Hepatocyte (in vitro differentiated cells): ENCODE results near the gene GGTLC1. TPM values are rescaled to one million over a fixed set of nuclear protein-coding genes. Genes with fewer than 3 reads are reported as not detected.

Experiments used
- DNase-seq: peaks from one replicate; pipeline ENCODE4 v3.0.0-alpha.2; 2016; ENCODE audit warnings: low spot score
- H2AFZ ChIP-seq: fragments of 200-600 bp; sonication (generic); 2 replicates; pipeline ENCODE4 v1.6.0; 2016; ENCODE audit warnings: antibody characterized with exemption, mild to moderate bottlenecking
- H3K27ac ChIP-seq: fragments of 200-600 bp; sonication (generic); 2 replicates; pipeline ENCODE4 v1.5.1; 2016; ENCODE audit warnings: mild to moderate bottlenecking
- H3K27me3 ChIP-seq: fragments of 200-600 bp; sonication (generic); 2 replicates; pipeline ENCODE4 v1.6.1; 2016
- H3K36me3 ChIP-seq: fragments of 200-600 bp; sonication (generic); replicated peaks from 2 replicates; pipeline ENCODE4 v1.5.1; 2016; ENCODE audit warnings: low read depth; ENCODE audit not compliant: insufficient read depth
- H3K4me1 ChIP-seq: fragments of 200-600 bp; sonication (generic); 2 replicates; pipeline ENCODE4 v1.5.1; 2016; ENCODE audit warnings: mild to moderate bottlenecking, moderate library complexity; ENCODE audit not compliant: insufficient read depth
- H3K4me2 ChIP-seq: fragments of 200-600 bp; sonication (generic); 2 replicates; pipeline ENCODE4 v1.6.0; 2016
- H3K4me3 ChIP-seq: fragments of 200-600 bp; sonication (generic); 2 replicates; pipeline ENCODE4 v1.5.1; 2016; ENCODE audit warnings: mild to moderate bottlenecking
- H3K79me2 ChIP-seq: fragments of 200-600 bp; sonication (generic); 2 replicates; pipeline ENCODE4 v1.6.0; 2017; ENCODE audit warnings: mild to moderate bottlenecking
- H3K9me2 ChIP-seq: fragments of 200-600 bp; sonication (generic); replicated peaks from 2 replicates; pipeline ENCODE4 v1.6.0; 2017; ENCODE audit warnings: mild to moderate bottlenecking; ENCODE audit not compliant: insufficient read depth
- H3K9me3 ChIP-seq: fragments of 200-600 bp; sonication (generic); 2 replicates; pipeline ENCODE4 v1.5.1; 2016; ENCODE audit warnings: low read depth, mild to moderate bottlenecking
- H4K20me1 ChIP-seq: fragments of 200-600 bp; sonication (generic); 2 replicates; pipeline ENCODE4 v1.6.0; 2016; ENCODE audit warnings: mild to moderate bottlenecking; ENCODE audit not compliant: insufficient read depth, poor library complexity, severe bottlenecking
- EZH2 ChIP-seq: fragments of 200-600 bp; sonication (generic); IDR thresholded peaks from 2 replicates; pipeline ENCODE4 v1.6.1; 2016; ENCODE audit warnings: antibody characterized with exemption, mild to moderate bottlenecking, borderline replicate concordance
- EZH2phosphoT487 ChIP-seq: fragments of 200-600 bp; sonication (generic); IDR thresholded peaks from one replicate; pipeline ENCODE4 v1.6.1; 2018; ENCODE audit warnings: antibody characterized with exemption, mild to moderate bottlenecking, low read depth, moderate library complexity; ENCODE audit not compliant: unreplicated experiment, severe bottlenecking
- WGBS: methylation state at CpG from one replicate; pipeline ENCODE4 v1.1.6; 2016; ENCODE audit warnings: low lambda C conversion rate; ENCODE audit errors: missing lambda C conversion rate; 5-methylcytosine and 5-hydroxymethylcytosine counted together
- polyA plus RNA-seq: library from polyadenylated mRNA; unstranded; fragments of >200 nt; fragmentation: Nextera tagmentation; extraction: Ambion mirVana; gene quantifications from 2 replicates; pipeline ENCODE4 v1.2.1, GENCODE V29; 2016
- total RNA-seq: library from RNA; depleted of rRNA; stranded (reverse); fragments of >200 nt; gene quantifications from 2 replicates; pipeline ENCODE4 v1.2.3, GENCODE V29; 2014
- TF ChIP-seq, protein P1 (sequence below): fragments of 200-600 bp; sonication (generic); IDR thresholded peaks from 2 replicates; pipeline ENCODE4 v1.5.1; 2016; ENCODE audit warnings: antibody characterized with exemption, mild to moderate bottlenecking; ENCODE audit not compliant: poor library complexity

Gene GGTLC1
- total and polyA plus RNA-seq, 2 experiments from 2014 or later: not detected

GRCh38 chr20:24011282-24011681 lies 22.7 kb upstream of the GGTLC1 start:
- no peak overlapping the region for H3K4me3 ChIP-seq
- TF ChIP-seq, protein P1, sequence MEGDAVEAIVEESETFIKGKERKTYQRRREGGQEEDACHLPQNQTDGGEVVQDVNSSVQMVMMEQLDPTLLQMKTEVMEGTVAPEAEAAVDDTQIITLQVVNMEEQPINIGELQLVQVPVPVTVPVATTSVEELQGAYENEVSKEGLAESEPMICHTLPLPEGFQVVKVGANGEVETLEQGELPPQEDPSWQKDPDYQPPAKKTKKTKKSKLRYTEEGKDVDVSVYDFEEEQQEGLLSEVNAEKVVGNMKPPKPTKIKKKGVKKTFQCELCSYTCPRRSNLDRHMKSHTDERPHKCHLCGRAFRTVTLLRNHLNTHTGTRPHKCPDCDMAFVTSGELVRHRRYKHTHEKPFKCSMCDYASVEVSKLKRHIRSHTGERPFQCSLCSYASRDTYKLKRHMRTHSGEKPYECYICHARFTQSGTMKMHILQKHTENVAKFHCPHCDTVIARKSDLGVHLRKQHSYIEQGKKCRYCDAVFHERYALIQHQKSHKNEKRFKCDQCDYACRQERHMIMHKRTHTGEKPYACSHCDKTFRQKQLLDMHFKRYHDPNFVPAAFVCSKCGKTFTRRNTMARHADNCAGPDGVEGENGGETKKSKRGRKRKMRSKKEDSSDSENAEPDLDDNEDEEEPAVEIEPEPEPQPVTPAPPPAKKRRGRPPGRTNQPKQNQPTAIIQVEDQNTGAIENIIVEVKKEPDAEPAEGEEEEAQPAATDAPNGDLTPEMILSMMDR: no peak
- no peak for TF ChIP-seq EZH2phosphoT487
- 92% methylated on average over 6 of the region's 6 CpGs for WGBS
- H3K4me2 ChIP-seq: no peak overlapping the region
- H3K9me3 ChIP-seq: no peaks in the 10 kb centered on the region
- no peaks in the 10 kb centered on the region for H3K4me1 ChIP-seq
- DNase-seq: no peak
- no peaks in the 10 kb centered on the region for H3K36me3 ChIP-seq
- H4K20me1 ChIP-seq: no peaks in the 10 kb centered on the region
- no peaks in the 10 kb centered on the region for H3K27me3 ChIP-seq
- H3K79me2 ChIP-seq: no peaks in the 10 kb centered on the region
- H2AFZ ChIP-seq: no peak overlapping the region
- no peak overlapping the region for H3K27ac ChIP-seq
- H3K9me2 ChIP-seq: no peaks in the 10 kb centered on the region

GRCh38 chr20:24007758-24008157 lies 19.2 kb upstream of the GGTLC1 start:
- H3K4me1 ChIP-seq: no peaks in the 10 kb centered on the region
- no peak for DNase-seq
- no peaks in the 10 kb centered on the region for H4K20me1 ChIP-seq
- H3K4me2 ChIP-seq: no peak overlapping the region
- no peak overlapping the region for H2AFZ ChIP-seq
- TF ChIP-seq, protein P1: no peak
- TF ChIP-seq EZH2phosphoT487 (no peak), EZH2 (no peak)
- H3K4me3 ChIP-seq: no peak overlapping the region
- no peaks in the 10 kb centered on the region for H3K9me2 ChIP-seq
- no peak overlapping the region for H3K27ac ChIP-seq
- H3K79me2 ChIP-seq: no peaks in the 10 kb centered on the region
- no peaks in the 10 kb centered on the region for H3K36me3 ChIP-seq
- no peaks in the 10 kb centered on the region for H3K9me3 ChIP-seq
- WGBS: 53% methylated on average over 3 of the region's 3 CpGs
- H3K27me3 ChIP-seq: no peaks in the 10 kb centered on the region

DNA sequence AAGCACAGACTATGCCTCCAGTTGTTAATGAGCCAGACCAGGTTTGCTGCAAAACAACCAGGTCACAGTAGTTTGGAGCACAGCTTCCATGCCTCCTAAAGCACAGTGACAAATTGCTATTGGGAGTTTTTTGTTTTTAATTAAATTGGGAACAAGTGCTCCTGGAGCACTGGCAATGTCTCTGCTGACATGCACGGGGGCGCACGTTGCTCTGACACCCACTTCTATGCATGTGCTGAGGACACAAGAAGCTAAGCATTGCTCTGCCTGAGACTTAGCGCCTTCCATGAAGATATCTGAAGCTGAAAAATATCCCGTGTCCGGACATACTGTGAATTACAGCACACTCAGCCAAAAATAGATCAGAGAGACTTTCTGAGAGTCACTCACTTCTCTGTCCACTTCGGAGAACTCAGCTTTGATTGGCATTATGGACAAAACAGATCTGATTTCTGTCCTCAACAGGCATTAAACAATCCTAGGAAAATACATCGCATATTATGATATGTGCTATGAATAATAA lies 18.6 kb upstream of the GGTLC1 start:
- no peak overlapping the region for H3K27ac ChIP-seq
- no peaks in the 10 kb centered on the region for H3K79me2 ChIP-seq
- DNase-seq: no peak
- WGBS: 80% methylated on average over 8 of the region's 8 CpGs
- H3K27me3 ChIP-seq: no peaks in the 10 kb centered on the region
- no peaks in the 10 kb centered on the region for H3K9me3 ChIP-seq
- no peaks in the 10 kb centered on the region for H3K4me1 ChIP-seq
- H3K4me3 ChIP-seq: no peak overlapping the region
- no peak overlapping the region for H2AFZ ChIP-seq
- no peaks in the 10 kb centered on the region for H3K9me2 ChIP-seq
- H3K36me3 ChIP-seq: no peaks in the 10 kb centered on the region
- H4K20me1 ChIP-seq: no peaks in the 10 kb centered on the region
- no peak for TF ChIP-seq EZH2phosphoT487
- H3K4me2 ChIP-seq: no peak overlapping the region

- H4K20me1 ChIP-seq: no peaks in the 10 kb centered on the region
- DNase-seq: no peak
- H3K27me3 ChIP-seq: no peaks in the 10 kb centered on the region
- no peak overlapping the region for H2AFZ ChIP-seq
- no peaks in the 10 kb centered on the region for H3K9me2 ChIP-seq
- no peak overlapping the region for H3K4me2 ChIP-seq
- H3K27ac ChIP-seq: no peak overlapping the region
- 90% methylated on average over 7 of the region's 7 CpGs for whole genome bisulfite sequencing
- H3K4me3 ChIP-seq: no peak overlapping the region
- no peaks in the 10 kb centered on the region for H3K9me3 ChIP-seq
- no peak for TF ChIP-seq EZH2
- TF ChIP-seq EZH2phosphoT487: no peak
- TF ChIP-seq, protein P1: no peak
- H3K36me3 ChIP-seq: no peaks in the 10 kb centered on the region
- no peaks in the 10 kb centered on the region for H3K4me1 ChIP-seq
- H3K79me2 ChIP-seq: no peaks in the 10 kb centered on the region
These were observed 18.0 kb upstream of the GGTLC1 start for GRCh38 chr20:24006626-24007025.
